Measurements from ENCODE around the gene GPRC5A. TPM values are rescaled to one million over a fixed set of nuclear protein-coding genes. Genes with fewer than 3 reads are reported as not detected.
"Not testable (repeated sequence)": the region's sequence is repeated elsewhere in the genome, so short reads cannot be mapped to it uniquely, and the experiment has no call there.

GPRC5A gene
- total RNA-seq, 3 donors from 2014 or later: 10.9 to 40.1 (median 21.6) TPM

- no peak for DNase-seq (ENCODE audit: low spot score in 2 of 2)
- Histone ChIP-seq H3K36me3 (no peaks in the 10 kb centered on the region), H3K4me3 (no peak overlapping the region), H3K4me1 (no peaks in the 10 kb centered on the region), H3K27ac (peak overlapping the region; percentile 65 to 81), H3K27me3 (no peaks in the 10 kb centered on the region), H3K9me3 (no peaks in the 10 kb centered on the region)
- TF ChIP-seq POLR2AphosphoS5 (IDR thresholded peaks at IDR 0.05) (no peak), POLR2A (IDR thresholded peaks at IDR 0.05) (no peak), CTCF (IDR thresholded peaks at IDR 0.05) (no peak)
- intact Hi-C loops (cut with DNase I; ENCODE audit: low total_unique reads): no loop called here
Observed at GRCh38 chr12:12872934-12873275, 18.5 kb upstream of the GPRC5A start.

- no peaks in the 10 kb centered on the region for H3K9me3 ChIP-seq
- H3K27me3 ChIP-seq: no peaks in the 10 kb centered on the region
- no peak for DNase-seq (ENCODE audit: low spot score in 2 of 2)
- H3K27ac ChIP-seq: no peak overlapping the region
- H3K36me3 ChIP-seq: no peaks in the 10 kb centered on the region
- no peak overlapping the region for H3K4me3 ChIP-seq
- no peak for TF ChIP-seq POLR2AphosphoS5 (IDR thresholded peaks at IDR 0.05)
- no peak for TF ChIP-seq POLR2A (IDR thresholded peaks at IDR 0.05)
- TF ChIP-seq CTCF (IDR thresholded peaks at IDR 0.05): no peak
- H3K4me1 ChIP-seq: no peaks in the 10 kb centered on the region
- intact Hi-C loops (cut with DNase I; ENCODE audit: low total_unique reads): no loop called here
Observed at GRCh38 chr12:12874029-12874428, 17.3 kb upstream of the GPRC5A start.

- DNase-seq (ENCODE audit: low spot score in 2 of 2); H3K27ac ChIP-seq; H3K27me3 ChIP-seq; H3K4me1 ChIP-seq; H3K36me3 ChIP-seq; H3K4me3 ChIP-seq; intact Hi-C loops (cut with DNase I; ENCODE audit: low total_unique reads); H3K9me3 ChIP-seq: not testable (repeated sequence)
Observed at GRCh38 chr12:12875301-12875700, 16.1 kb upstream of the GPRC5A start.

GRCh38 chr12:12877153-12877768 lies 14.1 kb upstream of the GPRC5A start:
- intact Hi-C loops (cut with DNase I; ENCODE audit: low total_unique reads): no loop called here
- no peaks in the 10 kb centered on the region for H3K36me3 ChIP-seq
- no peaks in the 10 kb centered on the region for H3K9me3 ChIP-seq
- no peak for TF ChIP-seq POLR2AphosphoS5 (IDR thresholded peaks at IDR 0.05)
- no peak for DNase-seq (ENCODE audit: low spot score in 2 of 2)
- no peaks in the 10 kb centered on the region for H3K4me1 ChIP-seq
- peak overlapping the region; percentile 16 to 38 for H3K27ac ChIP-seq
- no peak overlapping the region for H3K4me3 ChIP-seq
- H3K27me3 ChIP-seq: no peaks in the 10 kb centered on the region

GRCh38 chr12:12877781-12878455 lies 13.4 kb upstream of the GPRC5A start:
- DNase-seq (ENCODE audit: low spot score in 2 of 2): no peak
- intact Hi-C loops (cut with DNase I; ENCODE audit: low total_unique reads): no loop called here
- Histone ChIP-seq H3K4me3 (no peak overlapping the region), H3K36me3 (no peaks in the 10 kb centered on the region), H3K27ac (peak overlapping the region; percentile 16 to 38), H3K4me1 (no peaks in the 10 kb centered on the region), H3K9me3 (no peaks in the 10 kb centered on the region), H3K27me3 (no peaks in the 10 kb centered on the region)
- TF ChIP-seq POLR2AphosphoS5 (IDR thresholded peaks at IDR 0.05) (no peak), POLR2A (IDR thresholded peaks at IDR 0.05) (no peak), CTCF (IDR thresholded peaks at IDR 0.05) (no peak)

GRCh38 chr12:12880537-12880936 lies 10.8 kb upstream of the GPRC5A start:
- Histone ChIP-seq H3K4me3 (no peak overlapping the region), H3K27ac (no peak overlapping the region), H3K27me3 (no peaks in the 10 kb centered on the region), H3K4me1 (no peaks in the 10 kb centered on the region), H3K9me3 (no peaks in the 10 kb centered on the region), H3K36me3 (no peaks in the 10 kb centered on the region)
- no peak for TF ChIP-seq POLR2A (IDR thresholded peaks at IDR 0.05)
- TF ChIP-seq POLR2AphosphoS5 (IDR thresholded peaks at IDR 0.05): no peak
- no peak for TF ChIP-seq CTCF (IDR thresholded peaks at IDR 0.05)
- DNase-seq (ENCODE audit: low spot score in 2 of 2): no peak
- intact Hi-C loops (cut with DNase I; ENCODE audit: low total_unique reads): no loop called here

Data from breast epithelium (tissue), 4 donors.